Measurements from ENCODE around the gene CCNB2.

DNA sequence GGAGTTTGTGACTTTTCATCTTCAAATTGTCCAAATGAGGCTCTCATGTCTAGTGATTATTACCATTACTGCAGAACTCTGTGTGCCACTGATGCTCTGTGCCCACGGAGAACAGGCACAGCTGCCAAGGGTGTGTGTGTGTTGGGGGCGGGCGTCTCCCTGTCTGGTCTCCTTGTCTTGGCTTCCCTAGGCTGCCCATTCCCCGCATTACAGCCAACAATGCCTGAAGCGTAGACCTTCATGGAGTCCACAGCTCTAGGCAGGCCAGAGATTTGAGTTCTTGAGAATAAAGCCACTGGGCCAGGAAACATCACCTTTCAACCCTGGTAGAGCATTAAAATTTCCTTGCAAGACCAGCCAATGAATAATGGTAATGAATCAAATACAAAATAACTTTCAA lies 42.7 kb downstream of the CCNB2 start:
- TF ChIP-seq, protein P1, sequence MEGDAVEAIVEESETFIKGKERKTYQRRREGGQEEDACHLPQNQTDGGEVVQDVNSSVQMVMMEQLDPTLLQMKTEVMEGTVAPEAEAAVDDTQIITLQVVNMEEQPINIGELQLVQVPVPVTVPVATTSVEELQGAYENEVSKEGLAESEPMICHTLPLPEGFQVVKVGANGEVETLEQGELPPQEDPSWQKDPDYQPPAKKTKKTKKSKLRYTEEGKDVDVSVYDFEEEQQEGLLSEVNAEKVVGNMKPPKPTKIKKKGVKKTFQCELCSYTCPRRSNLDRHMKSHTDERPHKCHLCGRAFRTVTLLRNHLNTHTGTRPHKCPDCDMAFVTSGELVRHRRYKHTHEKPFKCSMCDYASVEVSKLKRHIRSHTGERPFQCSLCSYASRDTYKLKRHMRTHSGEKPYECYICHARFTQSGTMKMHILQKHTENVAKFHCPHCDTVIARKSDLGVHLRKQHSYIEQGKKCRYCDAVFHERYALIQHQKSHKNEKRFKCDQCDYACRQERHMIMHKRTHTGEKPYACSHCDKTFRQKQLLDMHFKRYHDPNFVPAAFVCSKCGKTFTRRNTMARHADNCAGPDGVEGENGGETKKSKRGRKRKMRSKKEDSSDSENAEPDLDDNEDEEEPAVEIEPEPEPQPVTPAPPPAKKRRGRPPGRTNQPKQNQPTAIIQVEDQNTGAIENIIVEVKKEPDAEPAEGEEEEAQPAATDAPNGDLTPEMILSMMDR (conservative IDR thresholded peaks at IDR 0.05): no peak
- TF ChIP-seq EZH2 (IDR thresholded peaks at IDR 0.05; ENCODE audit: low read depth): no peak
